GM18517 (cell line): ENCODE results near the gene FSD1.
"Not testable (repeated sequence)": the region's sequence is repeated elsewhere in the genome, so short reads cannot be mapped to it uniquely, and the experiment has no call there.

Experiments used
- ATAC-seq: cut with Tn5 transposase; IDR thresholded peaks from one replicate; pipeline ENCODE4 v1.9.1; 2021; ENCODE audit warnings: mild to moderate bottlenecking, moderate library complexity; ENCODE audit not compliant: unreplicated experiment

The FSD1 gene

GRCh38 chr19:4313847-4314490, 9.6 kb downstream of the FSD1 start:
- no peak for ATAC-seq

GRCh38 chr19:4316956-4317355, 12.6 kb downstream of the FSD1 start:
- ATAC-seq: no peak

- ATAC-seq: no peak
These were observed 14.1 kb downstream of the FSD1 start for GRCh38 chr19:4318460-4318859.

- ATAC-seq: no peak
These were observed 14.8 kb downstream of the FSD1 start for GRCh38 chr19:4319067-4319718.

- no peak for ATAC-seq
These were observed 16.0 kb downstream of the FSD1 start for GRCh38 chr19:4320419-4320818.

- no peak for ATAC-seq
These were observed 18.7 kb downstream of the FSD1 start for GRCh38 chr19:4322942-4323665.

- ATAC-seq: no peak
These were observed 19.3 kb downstream of the FSD1 start for GRCh38 chr19:4323692-4324091.

- no peak for ATAC-seq
These were observed 19.8 kb downstream of the FSD1 start for GRCh38 chr19:4324228-4324627.

- no peak for ATAC-seq
These were observed 21.9 kb downstream of the FSD1 start for GRCh38 chr19:4326215-4326836.

- ATAC-seq: no peak
These were observed 22.4 kb downstream of the FSD1 start for GRCh38 chr19:4326837-4327251.

GRCh38 chr19:4327252-4327876, 23.0 kb downstream of the FSD1 start:
- ATAC-seq: no peak

- ATAC-seq: no peak
These were observed 23.5 kb downstream of the FSD1 start for GRCh38 chr19:4327877-4328242.

- ATAC-seq: no peak
These were observed 24.0 kb downstream of the FSD1 start for GRCh38 chr19:4328243-4328990.

- not testable (repeated sequence) for ATAC-seq
These were observed 24.7 kb downstream of the FSD1 start for GRCh38 chr19:4328991-4329681.

- no peak for ATAC-seq
These were observed 25.5 kb downstream of the FSD1 start for GRCh38 chr19:4329858-4330257.

GRCh38 chr19:4334929-4335570, 30.7 kb downstream of the FSD1 start:
- ATAC-seq: no peak

GRCh38 chr19:4337906-4338440, 33.6 kb downstream of the FSD1 start:
- ATAC-seq: no peak

- no peak for ATAC-seq
These were observed 34.3 kb downstream of the FSD1 start, which contains the start of gene STAP2 for GRCh38 chr19:4338441-4339355. TSS of gene STAP2 (minus strand) at chr19:4338827. CDS start at chr19:4338753, 74 bp downstream.
